Naive B cell (primary cell): ENCODE data around the gene ITLN1. TPM values are rescaled to one million over a fixed set of nuclear protein-coding genes. Genes with fewer than 3 reads are reported as not detected.
A peak's percentile ranks its signal among the peaks of the same experiment; 100 is the strongest.
"Not testable (repeated sequence)": the region's sequence is repeated elsewhere in the genome, so short reads cannot be mapped to it uniquely, and the experiment has no call there.

Experiments
- ATAC-seq, 2 donors: fragments of 150-1000 bp; cut with Tn5 transposase; 2 replicates each; pipeline ENCODE4 v1.10.0; 2021; ENCODE audit warnings: low read depth in 2 of 2, mild to moderate bottlenecking in 2 of 2, moderate library complexity in 2 of 2
- DNase-seq: peaks from one replicate; pipeline ENCODE4 v3.0.0; 2022
- H3K27ac Mint-ChIP-seq, 6 donors: one replicate each; pipeline ENCODE4 v1.8.0; 2020 to 2022; ENCODE audit warnings: mild to moderate bottlenecking in 6 of 6, mixed read lengths in 6 of 6, moderate library complexity in 5 of 6, inconsistent platforms in 2 of 6
- H3K27me3 Mint-ChIP-seq, 3 donors: one replicate each; pipeline ENCODE4 v1.8.0; 2021 to 2022; ENCODE audit warnings: mixed read lengths in 3 of 3, mild to moderate bottlenecking in 1 of 3
- H3K36me3 Mint-ChIP-seq, 2 donors: one replicate each; pipeline ENCODE4 v1.8.0; 2020 to 2022; ENCODE audit warnings: mixed read lengths in 2 of 2, inconsistent platforms in 1 of 2, mild to moderate bottlenecking in 1 of 2
- H3K4me1 Mint-ChIP-seq, 3 donors: one replicate each; pipeline ENCODE4 v1.8.0; 2020 to 2022; ENCODE audit warnings: mixed read lengths in 3 of 3, inconsistent platforms in 1 of 3, mild to moderate bottlenecking in 1 of 3, moderate library complexity in 1 of 3
- H3K4me3 Mint-ChIP-seq, 8 donors: one replicate each; pipeline ENCODE4 v1.8.0; 2020 to 2022; ENCODE audit warnings: mild to moderate bottlenecking in 8 of 8, mixed read lengths in 8 of 8, moderate library complexity in 8 of 8, inconsistent platforms in 2 of 8
- H3K9me3 Mint-ChIP-seq, 7 donors: one replicate each; pipeline ENCODE4 v1.8.0; 2020 to 2022; ENCODE audit warnings: mixed read lengths in 7 of 7, mild to moderate bottlenecking in 5 of 7, inconsistent platforms in 2 of 7, moderate library complexity in 1 of 7
- polyA plus RNA-seq, 6 donors: library from polyadenylated mRNA; unstranded; fragments of 300-500 nt; fragmentation: Illumina TruSeq; gene quantifications; one replicate each; pipeline ENCODE4 v1.2.3, GENCODE V29; 2021; ENCODE audit warnings: low read depth in 6 of 6

ITLN1 gene
- not detected for polyA plus RNA-seq

- no peak for ATAC-seq
Observed at GRCh38 chr1:160885042-160885441, at the start of gene ITLN1. ITLN1 (minus strand) TSS chr1:160885180; CDS start chr1:160884877, 303 bp downstream.

GRCh38 chr1:160933305-160933704 is 48.3 kb upstream of the ITLN1 start:
- not testable (repeated sequence) for H3K27ac Mint-ChIP-seq, H3K9me3 Mint-ChIP-seq, H3K36me3 Mint-ChIP-seq, H3K27me3 Mint-ChIP-seq, ATAC-seq, DNase-seq, H3K4me3 Mint-ChIP-seq
- peaks cover 5 to 21% (median 17%) of the 10 kb centered on the region in 3 donors for H3K4me1 Mint-ChIP-seq

More at GRCh38 chr1:160885042-160885441, at the start of gene ITLN1:
- H3K4me1 Mint-ChIP-seq = no peaks in the 10 kb centered on the region
- peak within 1 kb of the TSS in 1 of 6 donors; percentile 67 for H3K27ac Mint-ChIP-seq
- H3K4me3 Mint-ChIP-seq = no peak within 1 kb of the TSS
- no peaks in the 10 kb centered on the region for H3K27me3 Mint-ChIP-seq
- no peaks in the 10 kb centered on the region for H3K36me3 Mint-ChIP-seq
- no peak for DNase-seq
- H3K9me3 Mint-ChIP-seq = no peaks in the 10 kb centered on the region

GRCh38 chr1:160925652-160926244 is 40.8 kb upstream of the ITLN1 start:
- no peak for ATAC-seq
- Mint-ChIP-seq H3K4me3 (no peak overlapping the region), H3K36me3 (peaks cover 0 to 13% of the 10 kb centered on the region in 2 donors), H3K27ac (no peak overlapping the region), H3K27me3 (peaks cover 8 to 11% (median 11%) of the 10 kb centered on the region in 3 donors), H3K4me1 (no peaks in the 10 kb centered on the region), H3K9me3 (peaks cover 8 to 43% (median 13%) of the 10 kb centered on the region in 7 donors)
- DNase-seq = no peak

- no peaks in the 10 kb centered on the region for H3K4me1 Mint-ChIP-seq
- peaks cover 11% of the 10 kb centered on the region in 3 donors for H3K27me3 Mint-ChIP-seq
- H3K27ac Mint-ChIP-seq = peak overlapping the region in 1 of 6 donors; percentile 1
- DNase-seq (no peak), ATAC-seq (no peak)
- H3K36me3 Mint-ChIP-seq = peaks cover 0 to 16% of the 10 kb centered on the region in 2 donors
- no peak overlapping the region for H3K4me3 Mint-ChIP-seq
- peaks cover 9 to 48% (median 13%) of the 10 kb centered on the region in 7 donors for H3K9me3 Mint-ChIP-seq
Observed at GRCh38 chr1:160924791-160925651, 40.0 kb upstream of the ITLN1 start.

GRCh38 chr1:160916666-160917065 is 31.7 kb upstream of the ITLN1 start:
- H3K36me3 Mint-ChIP-seq = peaks cover 0 to 9% of the 10 kb centered on the region in 2 donors
- peaks cover 11 to 22% (median 17%) of the 10 kb centered on the region in 3 donors for H3K27me3 Mint-ChIP-seq

GRCh38 chr1:160913229-160913628 is 28.2 kb upstream of the ITLN1 start:
- not testable (repeated sequence) for H3K27me3 Mint-ChIP-seq, ATAC-seq, H3K4me3 Mint-ChIP-seq, H3K27ac Mint-ChIP-seq, H3K9me3 Mint-ChIP-seq, H3K36me3 Mint-ChIP-seq, H3K4me1 Mint-ChIP-seq, DNase-seq

More at GRCh38 chr1:160916666-160917065, 31.7 kb upstream of the ITLN1 start:
- Mint-ChIP-seq H3K27ac (no peak overlapping the region), H3K9me3 (peaks cover 0 to 16% (median 7%) of the 10 kb centered on the region in 7 donors), H3K4me1 (no peaks in the 10 kb centered on the region), H3K4me3 (no peak overlapping the region)
- DNase-seq (no peak), ATAC-seq (no peak)

- no peak for ATAC-seq
- Mint-ChIP-seq H3K27ac (no peak overlapping the region), H3K4me3 (no peak overlapping the region)
Observed at GRCh38 chr1:160911925-160912324, 26.9 kb upstream of the ITLN1 start.

GRCh38 chr1:160911441-160911840 is 26.5 kb upstream of the ITLN1 start:
- H3K9me3 Mint-ChIP-seq = no peaks in the 10 kb centered on the region
- peaks cover 0 to 7% (median 0%) of the 10 kb centered on the region in 3 donors for H3K27me3 Mint-ChIP-seq
- no peak for DNase-seq
- peak overlapping the region in 1 of 6 donors; percentile 44 for H3K27ac Mint-ChIP-seq
- ATAC-seq = no peak
- no peaks in the 10 kb centered on the region for H3K4me1 Mint-ChIP-seq
- no peaks in the 10 kb centered on the region for H3K36me3 Mint-ChIP-seq
- no peak overlapping the region for H3K4me3 Mint-ChIP-seq

More at GRCh38 chr1:160911925-160912324, 26.9 kb upstream of the ITLN1 start:
- no peaks in the 10 kb centered on the region for H3K9me3 Mint-ChIP-seq
- no peaks in the 10 kb centered on the region for H3K4me1 Mint-ChIP-seq
- H3K27me3 Mint-ChIP-seq = peaks cover 0 to 7% (median 0%) of the 10 kb centered on the region in 3 donors
- no peaks in the 10 kb centered on the region for H3K36me3 Mint-ChIP-seq
- no peak for DNase-seq

GRCh38 chr1:160910170-160910750 is 25.3 kb upstream of the ITLN1 start:
- H3K4me3 Mint-ChIP-seq = no peak overlapping the region
- no peak for DNase-seq
- ATAC-seq = no peak
- peaks cover 0 to 7% (median 0%) of the 10 kb centered on the region in 3 donors for H3K27me3 Mint-ChIP-seq
- H3K4me1 Mint-ChIP-seq = no peaks in the 10 kb centered on the region
- no peaks in the 10 kb centered on the region for H3K36me3 Mint-ChIP-seq
- no peaks in the 10 kb centered on the region for H3K9me3 Mint-ChIP-seq
- no peak overlapping the region for H3K27ac Mint-ChIP-seq

GRCh38 chr1:160907976-160908375 is 23.0 kb upstream of the ITLN1 start:
- no peaks in the 10 kb centered on the region for H3K36me3 Mint-ChIP-seq
- ATAC-seq = no peak
- no peak for DNase-seq
- no peaks in the 10 kb centered on the region for H3K4me1 Mint-ChIP-seq
- H3K27ac Mint-ChIP-seq = no peak overlapping the region
- H3K27me3 Mint-ChIP-seq = no peaks in the 10 kb centered on the region
- no peak overlapping the region for H3K4me3 Mint-ChIP-seq
- H3K9me3 Mint-ChIP-seq = no peaks in the 10 kb centered on the region

- H3K36me3 Mint-ChIP-seq = no peaks in the 10 kb centered on the region
- no peak for DNase-seq
- no peak overlapping the region for H3K27ac Mint-ChIP-seq
- ATAC-seq = no peak
- H3K4me3 Mint-ChIP-seq = no peak overlapping the region
- peaks cover 0 to under 1% (median 0%) of the 10 kb centered on the region in 7 donors for H3K9me3 Mint-ChIP-seq
- H3K27me3 Mint-ChIP-seq = no peaks in the 10 kb centered on the region
- no peaks in the 10 kb centered on the region for H3K4me1 Mint-ChIP-seq
Observed at GRCh38 chr1:160905617-160905989, 20.6 kb upstream of the ITLN1 start.

GRCh38 chr1:160904783-160905616 is 20.0 kb upstream of the ITLN1 start:
- Mint-ChIP-seq H3K27me3 (peaks cover 0 to 4% (median 0%) of the 10 kb centered on the region in 3 donors), H3K36me3 (no peaks in the 10 kb centered on the region), H3K4me3 (no peak overlapping the region), H3K27ac (peak overlapping the region in 3 of 6 donors; percentile 7 to 69 (median 56)), H3K9me3 (peaks cover 0 to 6% (median 2%) of the 10 kb centered on the region in 7 donors), H3K4me1 (no peaks in the 10 kb centered on the region)
- no peak for DNase-seq
- ATAC-seq = no peak

GRCh38 chr1:160902251-160902650 is 17.3 kb upstream of the ITLN1 start:
- peaks cover 0 to 19% (median 2%) of the 10 kb centered on the region in 7 donors for H3K9me3 Mint-ChIP-seq
- DNase-seq, ATAC-seq, H3K4me1 Mint-ChIP-seq, H3K36me3 Mint-ChIP-seq, H3K4me3 Mint-ChIP-seq: not testable (repeated sequence)
- H3K27ac Mint-ChIP-seq = peak overlapping the region in 1 of 6 donors; percentile 16
- peaks cover 0 to 11% (median 0%) of the 10 kb centered on the region in 3 donors for H3K27me3 Mint-ChIP-seq
